ENCODE data around the gene CHST3.
"Not testable (repeated sequence)": the region's sequence is repeated elsewhere in the genome, so short reads cannot be mapped to it uniquely, and the experiment has no call there.

Gene CHST3

DNA sequence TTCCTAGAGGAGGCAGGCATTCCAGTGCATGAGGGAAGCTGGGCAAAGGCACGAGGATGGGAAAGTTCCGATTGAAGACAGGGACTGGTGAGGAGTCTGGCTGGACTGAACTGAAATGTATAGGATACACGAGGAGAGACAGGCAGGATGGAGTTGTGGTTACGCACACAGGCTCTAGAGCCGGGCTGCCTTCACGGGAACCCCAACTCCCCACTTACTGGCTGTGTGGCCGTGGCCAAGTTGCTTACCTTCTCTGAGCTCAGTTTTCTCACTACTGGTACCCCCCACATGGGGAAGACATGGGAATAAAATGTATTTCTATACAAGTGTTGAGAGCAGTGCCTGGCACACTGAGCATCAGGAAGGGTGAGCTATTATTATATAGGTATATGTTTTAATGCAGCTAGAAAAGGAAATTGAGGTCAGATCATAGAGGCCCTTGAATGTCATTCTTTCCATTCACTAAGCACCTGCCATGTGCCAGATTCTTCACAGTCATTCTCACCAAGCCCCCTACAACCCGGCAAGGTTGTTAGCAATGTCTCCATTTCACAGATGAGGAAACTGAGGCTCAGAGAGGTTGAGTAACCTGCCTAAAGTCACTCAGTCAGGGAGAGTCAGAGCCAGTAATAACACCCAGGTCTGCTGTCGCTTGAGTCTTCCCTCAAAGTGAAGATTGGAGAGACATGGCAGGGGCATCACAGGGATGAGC is 9.7 kb downstream of the CHST3 start:
- DNase-seq (ENCODE audit: low read depth) = no peak

DNA sequence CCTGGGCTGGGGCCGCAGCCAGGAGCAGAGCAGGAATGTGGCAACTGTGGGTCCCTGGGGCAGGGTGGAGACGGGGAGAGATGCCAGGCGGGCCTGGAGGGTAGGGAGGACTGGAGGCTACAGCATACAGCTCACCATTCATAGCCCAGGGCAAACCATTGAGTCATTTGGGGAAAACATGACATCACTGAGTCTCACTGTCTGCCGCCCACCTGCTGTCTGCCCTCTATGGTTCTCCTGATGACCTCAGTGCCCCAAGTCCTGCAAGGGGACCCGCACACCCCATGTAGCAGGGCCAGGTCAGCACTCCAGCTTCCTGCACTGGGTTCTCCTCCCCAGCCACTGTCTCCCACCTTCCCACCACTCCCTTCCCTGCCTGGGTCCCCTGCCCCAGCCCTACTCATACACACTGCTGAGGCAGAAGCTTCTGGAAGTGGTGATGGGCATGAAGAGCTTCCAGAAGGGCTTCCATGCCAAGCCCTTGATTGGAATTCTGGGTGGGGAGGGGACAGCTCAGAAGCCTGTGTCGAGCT is 10.4 kb downstream of the CHST3 start:
- no peak for DNase-seq (ENCODE audit: low read depth)

DNA sequence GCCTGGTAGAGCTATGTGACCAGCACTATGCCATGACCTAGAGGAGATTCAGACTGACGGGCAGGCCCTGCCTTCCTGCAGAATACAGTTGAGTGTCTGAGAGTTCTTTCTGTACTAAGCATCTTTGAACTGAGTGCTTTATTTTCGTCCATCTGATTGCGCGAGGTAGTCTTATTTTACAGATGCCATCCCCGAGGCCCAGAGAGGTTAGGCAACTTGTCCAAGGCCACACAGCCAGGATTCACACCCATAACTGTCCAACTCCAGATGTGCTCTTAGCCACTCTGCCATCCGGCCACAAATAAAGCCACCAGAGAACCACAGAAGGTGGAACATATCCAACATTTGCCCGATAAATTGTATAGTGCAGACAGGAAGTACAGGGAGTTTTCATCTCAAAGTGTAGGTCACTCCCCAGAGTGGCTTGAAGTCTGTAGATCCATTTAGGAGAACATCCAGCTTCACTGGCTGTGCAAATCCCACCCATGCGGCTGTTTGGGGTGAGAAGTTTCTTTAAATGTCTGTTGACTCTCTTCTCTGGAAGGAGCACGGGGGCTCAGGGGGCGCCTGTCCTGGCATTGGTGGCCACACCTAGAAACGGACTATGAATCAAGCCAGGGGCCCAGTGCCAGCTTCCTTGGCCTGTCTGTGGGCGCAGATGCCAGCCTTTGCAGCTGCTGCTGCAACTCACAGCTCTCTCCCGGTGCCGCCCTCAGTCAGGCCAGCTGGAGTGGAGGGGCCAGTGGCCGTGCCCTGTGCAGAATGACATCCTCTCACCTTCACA is 11.1 kb downstream of the CHST3 start:
- no peak for DNase-seq (ENCODE audit: low read depth)

DNA sequence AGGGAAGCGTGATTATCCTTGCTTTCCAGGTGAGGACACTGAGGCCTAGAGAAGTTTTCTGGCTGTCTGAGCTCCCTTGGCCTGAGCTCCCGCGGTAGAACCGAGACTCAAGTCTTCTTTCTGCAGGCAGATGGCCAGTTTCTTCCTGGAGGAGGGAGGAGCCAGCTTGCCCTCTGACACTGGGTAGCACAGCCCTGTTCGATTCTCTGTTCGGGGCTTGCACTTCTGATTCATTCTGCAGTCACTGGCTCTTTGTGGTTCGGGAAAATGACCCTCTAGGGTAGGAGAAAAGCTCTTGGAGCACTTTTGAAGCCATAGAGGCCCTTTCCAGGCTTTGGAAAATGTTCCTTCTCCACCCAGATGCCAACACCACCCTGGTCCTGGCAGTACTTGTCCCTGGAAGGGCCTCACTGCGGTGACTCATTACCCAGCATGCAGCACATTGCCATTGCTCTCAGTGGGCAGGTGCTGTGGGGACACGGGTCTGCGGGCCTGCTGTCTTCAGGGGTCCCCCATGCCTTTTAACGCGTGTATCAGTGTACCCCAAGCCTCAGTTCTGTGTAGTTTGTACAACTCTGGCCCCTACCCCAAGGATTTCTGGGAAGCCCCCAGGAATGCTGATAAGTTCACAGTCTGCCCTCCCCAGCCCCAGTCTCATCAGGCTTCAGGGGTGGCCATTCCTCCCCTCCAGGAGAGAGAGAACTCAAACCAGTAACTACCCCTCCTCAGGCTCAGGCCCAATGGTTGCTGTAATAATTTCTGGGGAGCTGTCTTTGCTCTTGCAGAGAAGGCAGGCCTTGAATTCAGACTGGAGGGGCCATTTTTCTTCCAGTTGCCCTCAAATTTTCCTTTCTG is 11.9 kb downstream of the CHST3 start:
- DNase-seq (ENCODE audit: low read depth) = no peak

DNA sequence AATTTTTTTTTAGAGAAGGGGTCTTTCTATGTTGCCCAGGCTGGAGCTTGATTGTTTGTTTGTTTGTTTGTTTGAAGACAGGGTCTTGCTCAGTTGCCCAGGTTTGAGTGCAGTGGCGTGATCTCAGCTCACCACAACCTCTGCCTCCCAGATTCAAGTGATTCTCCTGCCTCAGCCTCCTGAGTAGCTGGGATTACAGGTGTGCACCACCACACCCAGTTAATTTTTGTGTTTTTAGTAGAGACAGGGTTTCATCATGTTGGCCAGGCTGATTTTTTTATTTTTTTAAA is 13.4 kb downstream of the CHST3 start:
- DNase-seq (ENCODE audit: low read depth) = not testable (repeated sequence)

DNA sequence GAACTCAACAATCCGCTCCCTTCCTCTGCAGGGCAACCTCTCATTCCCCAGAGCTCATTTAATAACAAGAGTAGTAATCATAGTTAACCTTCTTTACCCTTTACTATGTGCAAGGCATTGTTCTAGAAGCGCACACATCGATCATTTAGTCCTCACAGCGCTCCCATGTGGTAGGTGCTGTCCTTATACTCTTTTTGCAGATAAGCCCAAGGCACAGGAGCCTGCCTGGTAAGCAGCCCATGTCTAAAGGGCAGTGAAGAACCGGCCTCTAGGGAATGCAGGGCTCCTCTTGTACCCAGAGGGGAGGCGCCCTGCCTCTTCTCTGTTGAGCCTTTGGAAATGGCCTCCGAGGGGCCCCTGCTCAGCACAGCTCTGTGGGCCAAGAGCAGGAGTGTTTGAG is 14.3 kb downstream of the CHST3 start:
- no peak for DNase-seq (ENCODE audit: low read depth)

DNA sequence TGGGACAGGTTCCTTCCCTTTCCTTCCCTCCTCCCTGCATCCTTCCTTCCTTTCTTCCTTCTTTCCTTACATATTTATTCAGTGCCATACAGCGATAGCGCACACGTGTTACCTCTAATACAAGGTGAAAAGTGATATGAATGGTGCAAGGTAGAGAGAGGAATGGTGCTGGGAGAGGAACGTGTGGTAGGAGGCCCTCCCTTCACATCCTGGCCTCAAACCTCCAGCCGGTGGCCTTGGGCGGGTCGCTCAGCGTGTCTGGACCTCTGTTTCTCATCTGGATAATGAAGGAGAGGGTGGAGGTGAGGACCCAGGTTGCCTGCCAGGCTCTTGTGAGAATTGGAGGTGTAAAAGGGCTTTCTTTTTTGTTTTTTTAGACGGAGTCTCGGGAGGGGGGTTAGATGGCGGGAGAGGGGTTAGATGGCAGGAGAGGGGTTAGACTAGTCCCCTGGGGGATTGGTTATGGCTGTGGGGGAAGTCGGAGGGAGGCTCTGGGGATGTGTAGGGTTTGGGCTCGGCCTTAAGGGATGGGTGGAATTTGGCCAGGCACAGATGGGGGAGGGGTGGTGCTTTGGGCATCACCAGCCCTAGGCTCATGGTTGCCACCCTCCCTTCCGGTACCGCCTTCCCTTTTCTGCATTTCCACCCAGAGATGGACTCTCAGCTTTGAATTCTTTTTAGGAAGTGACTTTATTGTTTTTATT is 14.9 kb downstream of the CHST3 start:
- DNase-seq (ENCODE audit: low read depth) = no peak

DNA sequence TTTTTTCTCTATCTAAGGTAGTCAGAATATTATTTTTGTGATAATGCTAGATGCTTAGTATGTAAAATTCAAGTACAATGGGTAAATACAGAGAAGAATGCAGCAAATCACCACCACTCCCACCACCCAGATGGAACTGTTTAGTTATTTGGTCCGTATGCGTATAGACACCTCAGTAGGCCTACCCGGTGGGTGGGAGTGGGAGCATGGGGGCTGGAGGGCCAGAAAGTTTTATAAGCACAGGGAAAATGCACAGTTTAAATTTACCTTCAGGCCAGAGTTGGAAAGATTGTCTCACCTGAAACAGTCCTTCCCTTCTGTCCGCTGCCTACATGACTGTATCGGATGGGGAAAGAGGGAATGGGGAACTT is 15.5 kb downstream of the CHST3 start:
- DNase-seq (ENCODE audit: low read depth) = no peak

DNA sequence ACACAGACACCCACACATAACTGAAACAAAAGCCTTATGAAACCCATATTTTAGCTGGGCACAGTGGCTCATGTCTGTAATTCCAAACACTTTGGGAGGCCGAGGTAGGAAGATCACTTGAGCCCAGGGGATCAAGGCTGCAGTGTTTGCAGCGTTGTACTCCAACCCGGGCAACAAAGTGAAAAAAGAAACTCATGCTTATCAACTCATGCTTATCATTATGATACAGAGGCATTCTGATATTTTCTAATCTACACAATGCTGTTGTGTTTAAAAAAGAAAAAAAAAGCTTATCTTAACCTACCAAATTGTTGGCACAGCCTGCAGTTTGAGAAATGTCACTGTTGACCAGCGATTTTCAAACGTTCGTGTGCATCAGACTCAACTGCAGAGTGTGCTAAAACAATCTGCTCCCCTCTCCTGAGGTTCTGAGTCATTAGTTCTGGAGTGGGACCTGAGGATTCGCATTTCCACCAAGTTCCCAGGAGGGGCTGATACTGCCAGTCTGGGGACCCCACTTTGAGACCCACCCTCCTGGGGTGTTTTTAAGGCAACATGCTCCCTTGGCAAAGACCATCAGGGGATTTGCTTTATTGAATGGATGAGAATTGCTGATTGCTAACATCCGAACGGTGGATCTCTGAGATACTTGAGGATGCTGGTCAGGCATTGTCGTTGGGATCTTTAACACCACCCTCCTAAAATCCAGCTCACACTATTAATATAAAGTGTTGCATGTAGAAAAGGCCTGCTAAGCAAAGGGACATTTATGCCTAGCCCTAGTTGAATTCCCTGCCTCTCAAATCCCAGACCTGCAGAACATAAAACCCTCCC is 16.2 kb downstream of the CHST3 start:
- DNase-seq (ENCODE audit: low read depth) = no peak

DNA sequence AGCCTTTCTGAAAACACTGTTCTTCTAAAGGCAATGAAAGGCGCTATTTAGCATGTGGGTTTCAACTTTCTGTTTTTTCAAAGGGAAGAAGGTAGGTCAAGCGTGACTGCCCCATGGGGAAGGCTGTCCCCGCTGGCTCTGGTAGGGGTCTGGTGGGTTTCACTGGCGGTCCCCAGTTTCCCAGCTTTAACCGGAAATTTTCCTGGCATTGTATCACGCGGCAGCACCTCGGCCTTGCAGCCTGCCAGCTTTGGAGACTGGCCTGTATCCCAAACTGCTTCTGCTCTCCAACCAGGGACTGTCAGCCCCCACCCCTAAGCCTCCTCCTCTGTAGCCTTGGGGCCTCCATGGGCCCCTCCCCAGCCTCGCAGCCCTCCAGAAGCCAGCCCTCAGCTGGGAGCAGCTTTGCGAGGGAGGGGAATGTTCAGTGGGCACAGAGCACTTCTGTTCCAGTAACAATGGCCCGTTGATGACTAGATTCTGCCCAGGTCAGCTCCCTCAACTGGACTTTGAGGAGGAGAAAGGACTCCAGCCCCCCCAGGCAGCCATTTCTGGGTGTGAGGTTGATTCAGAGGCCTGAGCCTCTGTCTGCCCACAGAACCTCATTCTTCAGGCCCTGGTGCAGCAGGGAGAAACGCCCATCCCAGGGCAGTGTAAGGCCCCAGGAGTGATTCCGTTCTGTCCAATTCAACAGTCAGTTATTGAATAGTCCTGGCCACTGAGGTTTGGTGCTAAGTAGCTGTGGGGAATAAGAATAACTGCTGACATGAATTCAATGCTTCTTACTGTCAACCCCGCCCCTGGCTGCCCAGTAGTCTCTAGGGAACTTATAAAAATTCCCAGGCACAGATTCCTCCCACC is 17.1 kb downstream of the CHST3 start:
- no peak for DNase-seq (ENCODE audit: low read depth)

DNA sequence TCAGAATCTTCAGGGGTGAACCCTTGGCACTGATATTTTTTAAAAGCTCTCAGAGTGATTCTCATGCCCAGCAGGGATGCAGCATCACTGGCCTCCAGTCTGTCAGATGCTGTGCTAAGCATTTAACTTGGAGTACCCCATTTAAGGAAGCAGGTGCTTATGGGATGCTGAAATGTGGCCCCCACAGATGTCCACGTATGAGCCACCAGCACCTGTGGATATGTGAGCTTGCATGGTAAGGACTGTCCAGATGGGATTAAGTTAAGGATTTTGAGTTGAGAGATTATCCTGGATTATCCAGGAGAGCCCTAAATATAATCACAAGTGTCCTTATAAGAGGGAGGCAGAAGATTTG is 17.7 kb downstream of the CHST3 start:
- DNase-seq (ENCODE audit: low read depth) = no peak

DNA sequence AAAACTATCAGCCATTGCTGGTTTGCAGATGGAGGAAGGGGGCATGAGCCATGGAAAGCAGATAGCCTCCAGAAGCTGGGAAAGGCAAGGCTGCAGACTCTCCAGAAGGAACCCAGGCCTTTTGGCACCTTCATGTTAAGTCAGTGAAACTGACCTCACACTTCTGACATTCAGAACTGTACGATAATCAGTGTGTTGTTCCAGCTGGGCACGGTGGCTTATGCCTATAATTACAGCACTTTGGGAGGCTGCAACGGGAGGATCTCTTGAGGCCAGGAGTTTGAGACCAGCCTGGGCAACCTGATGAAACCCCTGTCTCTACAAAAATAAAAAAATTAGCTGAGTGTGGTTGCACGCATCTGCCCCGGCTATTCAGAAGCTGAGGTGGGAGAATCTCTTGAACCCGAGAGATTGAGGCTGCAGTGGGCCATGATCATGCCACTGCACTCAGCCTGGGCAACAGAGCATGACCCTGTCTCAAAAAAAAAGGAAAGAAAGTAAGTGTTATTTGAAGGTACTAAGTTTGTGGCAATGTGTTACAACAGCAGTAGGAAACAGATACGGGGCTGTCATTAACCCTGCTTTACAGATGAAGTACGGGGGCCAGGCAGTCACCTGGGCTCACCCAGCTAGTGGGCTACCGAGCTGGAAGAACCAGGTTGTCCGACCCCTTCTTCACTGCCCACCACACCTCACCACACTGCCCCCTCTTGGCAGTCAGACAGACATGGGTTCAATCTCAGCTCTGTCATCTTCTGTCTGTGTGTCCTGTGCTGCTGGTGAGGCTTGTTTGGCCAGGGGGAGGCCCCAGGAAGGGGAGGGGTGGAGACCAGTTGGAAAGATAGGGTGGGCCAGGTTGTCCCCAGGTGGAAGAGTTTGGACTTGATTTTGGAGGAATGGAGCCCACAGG is 18.3 kb downstream of the CHST3 start:
- no peak for DNase-seq (ENCODE audit: low read depth)

DNA sequence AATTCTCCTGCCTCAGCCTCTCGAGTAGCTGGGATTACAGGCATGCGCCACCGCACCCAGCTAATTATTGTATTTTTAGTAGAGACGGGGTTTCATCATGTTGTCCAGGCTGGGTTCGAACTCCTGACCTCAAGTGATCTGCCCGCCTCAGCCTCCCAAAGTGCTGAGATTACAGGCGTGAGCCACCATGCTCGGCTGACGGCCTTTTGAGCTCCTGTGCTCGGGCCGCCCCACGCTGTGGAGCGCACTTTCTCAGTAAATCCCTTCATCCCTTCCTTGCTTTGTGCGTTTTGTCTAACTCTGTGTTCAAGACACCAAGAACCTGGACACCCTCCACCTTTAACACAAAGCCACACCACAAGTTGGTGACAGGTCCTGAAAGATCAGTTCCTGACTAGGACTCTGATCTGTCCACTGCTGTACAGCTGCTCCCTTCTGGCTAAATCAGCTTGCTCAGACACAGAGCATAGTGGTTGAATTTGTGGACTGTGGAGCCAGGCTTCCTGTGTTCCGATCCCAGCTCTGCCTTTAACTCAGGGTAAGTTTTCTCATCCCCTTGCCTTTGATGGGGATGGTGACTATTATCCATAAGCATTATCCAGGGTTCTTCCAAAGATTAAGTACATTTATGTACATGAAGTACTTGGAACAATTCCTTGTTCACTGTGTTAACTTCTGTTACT is 20.1 kb downstream of the CHST3 start:
- DNase-seq (ENCODE audit: low read depth) = no peak

DNA sequence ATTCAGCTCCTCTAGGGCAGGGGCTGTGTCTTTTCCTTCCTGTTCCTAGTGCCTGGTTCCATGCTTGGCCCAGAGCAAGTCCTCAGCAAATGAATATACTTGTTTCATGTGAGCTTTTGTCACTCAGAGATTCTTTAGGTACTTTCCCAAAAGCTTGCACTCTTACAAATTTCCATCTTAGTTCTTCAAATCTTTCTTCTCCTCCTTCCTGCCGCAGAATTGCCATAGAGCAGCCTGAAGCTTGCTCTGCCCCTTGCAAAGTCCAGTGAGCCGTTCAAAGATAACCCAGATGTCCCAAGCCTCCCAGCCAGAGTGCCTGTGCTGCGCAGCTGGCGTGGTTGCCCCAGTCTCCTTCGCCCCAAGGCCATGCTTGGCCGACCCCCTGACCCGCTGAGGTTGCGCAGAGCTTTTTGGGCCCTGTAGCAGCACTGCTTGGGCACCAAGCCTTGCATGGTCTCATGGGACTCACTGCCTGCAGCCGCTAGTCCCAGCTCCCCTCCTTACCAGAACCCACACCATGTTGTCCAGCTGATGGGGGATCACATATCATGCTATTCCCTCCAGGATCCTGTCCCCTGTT is 20.7 kb downstream of the CHST3 start:
- no peak for DNase-seq (ENCODE audit: low read depth)

DNA sequence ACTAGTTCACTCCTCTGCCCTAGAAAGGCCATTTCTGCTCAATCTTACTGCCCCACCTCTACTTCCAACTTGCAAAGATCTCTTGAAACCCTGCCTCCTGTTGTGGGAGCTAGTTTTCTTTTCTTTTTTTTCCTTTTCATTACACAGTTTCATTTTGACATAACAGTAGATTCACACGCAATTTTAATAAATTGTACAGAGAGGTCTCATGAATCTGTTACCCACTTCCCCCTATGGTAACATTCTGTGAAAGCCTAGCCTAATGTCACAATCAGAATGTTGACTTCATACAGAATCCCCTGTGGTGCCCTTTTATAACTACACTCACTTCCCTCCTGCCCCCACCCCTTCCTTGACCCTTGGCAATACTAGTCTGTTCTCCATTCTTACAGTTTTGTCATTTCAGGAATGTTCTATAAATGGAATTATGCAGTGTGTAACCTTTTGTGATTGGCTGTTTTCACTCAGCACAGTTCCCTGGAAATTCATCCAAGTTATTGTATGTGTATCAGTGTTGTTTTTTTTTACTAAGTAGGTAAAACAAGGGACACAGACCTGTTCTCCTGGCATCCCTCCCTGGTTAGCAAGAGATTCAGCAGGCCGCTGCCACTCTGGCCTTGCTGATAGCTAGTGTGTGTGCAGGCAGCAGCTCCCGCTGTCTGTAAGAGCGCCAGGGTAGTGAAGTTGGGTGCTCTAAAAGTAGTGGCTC is 21.5 kb downstream of the CHST3 start:
- DNase-seq (ENCODE audit: low read depth) = no peak

DNA sequence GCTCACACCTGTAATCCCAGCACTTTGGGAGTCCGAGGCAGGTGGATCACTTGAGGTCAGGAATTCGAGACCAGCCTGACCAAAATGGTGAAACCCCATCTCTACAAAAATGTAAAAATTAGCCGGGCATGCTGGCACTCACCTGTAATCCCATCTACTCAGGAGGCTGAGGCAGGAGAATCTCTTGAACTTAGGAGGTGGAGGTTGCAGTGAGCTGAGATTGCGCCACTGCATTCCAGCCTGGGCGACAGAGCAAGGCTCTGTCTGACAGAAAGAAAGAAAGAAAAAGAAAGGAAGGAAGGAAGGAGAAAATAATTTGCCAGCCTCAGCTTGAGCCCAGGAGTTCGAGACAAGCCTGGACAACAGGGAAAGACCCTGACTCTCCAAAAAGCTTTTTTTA is 24.7 kb downstream of the CHST3 start:
- not testable (repeated sequence) for DNase-seq (ENCODE audit: low read depth)

DNA sequence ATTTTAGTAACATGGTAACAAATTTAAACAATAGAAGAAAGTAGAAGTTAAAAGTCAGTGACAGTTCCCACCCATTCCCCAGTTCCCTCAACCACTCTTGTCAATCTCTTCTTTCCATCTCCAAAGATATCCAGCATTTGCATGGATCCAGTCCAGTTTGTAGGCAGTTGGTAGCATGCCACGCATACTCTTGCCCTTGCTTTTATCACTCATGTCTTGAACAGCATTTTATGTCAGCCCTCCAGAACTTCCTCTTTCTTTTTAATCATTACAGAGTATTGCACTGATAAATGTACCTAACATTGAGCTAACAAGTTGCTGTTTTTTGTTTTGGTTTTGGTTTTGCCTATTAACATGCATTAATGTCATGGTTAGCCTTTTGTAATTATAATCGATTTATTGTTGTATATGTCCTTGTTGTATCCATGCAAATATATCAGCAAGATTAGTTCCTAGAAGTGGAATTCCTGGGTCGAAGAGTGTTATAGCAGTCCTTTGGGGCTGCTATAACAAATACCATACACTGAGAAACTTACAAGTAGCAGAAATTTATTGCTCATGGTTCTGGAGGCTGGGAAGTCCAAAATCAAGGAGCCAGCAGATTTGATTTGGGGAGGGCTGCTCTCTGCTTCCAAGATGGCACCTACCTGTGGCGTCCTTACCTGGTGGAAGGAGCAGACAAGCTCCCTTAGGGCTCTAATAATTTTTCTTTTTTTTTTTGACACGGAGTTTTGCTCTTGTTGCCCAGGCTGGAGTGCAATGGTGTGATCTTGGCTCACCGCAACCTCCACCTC is 25.7 kb downstream of the CHST3 start:
- no peak for DNase-seq (ENCODE audit: low read depth)

Measured in stimulated activated CD8-positive, alpha-beta memory T cell treated with anti-CD3 and anti-CD28 coated beads, Interleukin-12 subunit alpha, Interleukin-12 subunit beta, amount 100 ng/mL, for 1 hour (primary cell).